Endodermal cell (in vitro differentiated cells): ENCODE results near the gene AK8. TPM values are rescaled to one million over a fixed set of nuclear protein-coding genes. Genes with fewer than 3 reads are reported as not detected.

Experiments used
- DNase-seq: peaks from one replicate; pipeline ENCODE4 v3.0.0-alpha.2; 2017
- H3K27ac ChIP-seq: 2 replicates; pipeline ENCODE4 v1.5.1; 2013; ENCODE audit warnings: mild to moderate bottlenecking, low read depth, low read length, moderate library complexity
- H3K27me3 ChIP-seq: 2 replicates; pipeline ENCODE4 v1.6.1; 2013; ENCODE audit warnings: mild to moderate bottlenecking, low read length, moderate library complexity; ENCODE audit not compliant: insufficient read depth, control insufficient read depth, poor library complexity, severe bottlenecking
- H3K36me3 ChIP-seq: 2 replicates; pipeline ENCODE4 v1.7.0; 2013; ENCODE audit warnings: mild to moderate bottlenecking, low read length, moderate library complexity; ENCODE audit not compliant: control insufficient read depth, insufficient read depth
- H3K4me1 ChIP-seq: one replicate; pipeline ENCODE4 v1.7.0; 2013; ENCODE audit warnings: low read length; ENCODE audit not compliant: control insufficient read depth, insufficient read depth
- H3K4me3 ChIP-seq: 2 replicates; pipeline ENCODE4 v1.5.1; 2013; ENCODE audit warnings: mild to moderate bottlenecking, low read length, moderate library complexity
- H3K9ac ChIP-seq: 2 replicates; pipeline ENCODE4 v1.6.1; 2013; ENCODE audit warnings: mild to moderate bottlenecking, low read length, moderate library complexity; ENCODE audit not compliant: poor library complexity, severe bottlenecking; ENCODE audit errors: extremely low read depth
- H3K9me3 ChIP-seq: 2 replicates; pipeline ENCODE4 v1.6.1; 2013; ENCODE audit warnings: mild to moderate bottlenecking, low read length, moderate library complexity; ENCODE audit not compliant: control insufficient read depth
- H3K27ac Mint-ChIP-seq: 2 replicates; pipeline ENCODE4 v1.8.0; 2020; ENCODE audit warnings: mixed read lengths
- H3K27me3 Mint-ChIP-seq: 2 replicates; pipeline ENCODE4 v1.8.0; 2021; ENCODE audit warnings: mild to moderate bottlenecking, mixed read lengths; ENCODE audit not compliant: insufficient read depth
- H3K36me3 Mint-ChIP-seq: 2 replicates; pipeline ENCODE4 v1.8.0; 2020; ENCODE audit warnings: low read depth, mixed read lengths
- H3K4me1 Mint-ChIP-seq: 2 replicates; pipeline ENCODE4 v1.8.0; 2020; ENCODE audit warnings: mixed read lengths
- H3K4me3 Mint-ChIP-seq: 2 replicates; pipeline ENCODE4 v1.8.0; 2020; ENCODE audit warnings: mild to moderate bottlenecking, moderate library complexity, mixed read lengths
- H3K9me3 Mint-ChIP-seq: 2 replicates; pipeline ENCODE4 v1.8.0; 2020; ENCODE audit warnings: mild to moderate bottlenecking, mixed read lengths
- WGBS, 2 experiments: methylation state at CpG; one replicate each; pipeline versions ENCODE4 v1.1.5 to v1.1.7; 2013; ENCODE audit warnings: missing lambda C conversion rate in 2 of 2, mixed read lengths in 1 of 2; ENCODE audit not compliant: insufficient coverage in 1 of 2, insufficient read length in 1 of 2; 5-methylcytosine and 5-hydroxymethylcytosine counted together
- total RNA-seq, 2 donors: library from RNA; stranded (reverse); fragmentation: NEBNext Ultra II Directional in 1 of 2; extraction: Animal tissue kit (Norgen Biotek cat#: 25700) in 1 of 2; gene quantifications; 2 replicates in 1 of 2; 3 replicates in 1 of 2; pipeline ENCODE4 v1.2.1, GENCODE V29; 2021
- TF ChIP-seq, protein P1 (sequence below): fragments of 200-600 bp; sonication (generic); conservative IDR thresholded peaks from 2 replicates; pipeline ENCODE4 v1.5.0; 2021; ENCODE audit warnings: antibody characterized with exemption, mild to moderate bottlenecking

AK8 gene
- total RNA-seq, 2 donors from 2014 or later, result 1.3 to 2.6 TPM

DNA sequence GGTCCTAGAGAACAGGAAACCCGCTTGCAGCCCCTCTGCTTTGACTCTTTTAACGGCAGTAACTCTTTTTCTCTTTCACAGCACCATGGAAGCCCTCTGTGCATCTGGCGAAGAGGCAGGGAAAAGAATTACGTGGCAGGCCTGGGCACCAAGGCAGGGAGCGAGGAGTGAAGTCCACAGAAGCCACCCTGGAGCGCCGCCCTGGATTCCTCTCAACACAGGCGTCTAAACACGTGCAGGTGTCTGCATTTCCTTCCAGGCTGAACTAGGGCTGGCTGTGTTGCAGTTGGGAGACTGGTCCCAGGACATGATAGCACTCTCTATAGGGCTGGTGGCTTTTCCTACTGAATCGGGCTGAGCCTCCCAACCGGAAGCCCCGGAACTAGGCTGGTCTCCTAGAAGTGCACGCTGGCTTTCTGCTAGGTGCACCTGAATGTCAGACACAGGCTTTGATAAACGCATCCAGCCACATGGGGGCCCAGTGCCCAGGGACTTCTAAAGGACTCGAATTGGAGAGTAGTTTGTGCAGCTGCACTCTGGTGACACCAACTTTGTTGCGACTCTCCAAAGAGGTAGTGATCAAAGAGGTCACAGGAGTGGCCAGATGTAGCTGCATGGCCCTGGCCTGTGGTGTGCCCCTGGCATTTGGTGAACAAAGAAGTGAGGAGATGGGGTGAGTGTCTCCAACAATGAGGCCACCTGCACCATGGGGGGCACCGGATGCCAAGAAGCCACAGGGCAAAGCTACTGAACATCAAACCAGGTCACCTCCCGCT lies 54.5 kb downstream of the AK8 start:
- H3K4me3 Mint-ChIP-seq, result no peak overlapping the region
- Histone ChIP-seq H3K36me3 (no peaks in the 10 kb centered on the region), H3K27me3 (no peaks in the 10 kb centered on the region), H3K9ac (no peak overlapping the region), H3K27ac (no peak overlapping the region), H3K9me3 (no peaks in the 10 kb centered on the region), H3K4me3 (no peak overlapping the region), H3K4me1 (no peaks in the 10 kb centered on the region)
- no peaks in the 10 kb centered on the region for H3K9me3 Mint-ChIP-seq
- TF ChIP-seq, protein P1, sequence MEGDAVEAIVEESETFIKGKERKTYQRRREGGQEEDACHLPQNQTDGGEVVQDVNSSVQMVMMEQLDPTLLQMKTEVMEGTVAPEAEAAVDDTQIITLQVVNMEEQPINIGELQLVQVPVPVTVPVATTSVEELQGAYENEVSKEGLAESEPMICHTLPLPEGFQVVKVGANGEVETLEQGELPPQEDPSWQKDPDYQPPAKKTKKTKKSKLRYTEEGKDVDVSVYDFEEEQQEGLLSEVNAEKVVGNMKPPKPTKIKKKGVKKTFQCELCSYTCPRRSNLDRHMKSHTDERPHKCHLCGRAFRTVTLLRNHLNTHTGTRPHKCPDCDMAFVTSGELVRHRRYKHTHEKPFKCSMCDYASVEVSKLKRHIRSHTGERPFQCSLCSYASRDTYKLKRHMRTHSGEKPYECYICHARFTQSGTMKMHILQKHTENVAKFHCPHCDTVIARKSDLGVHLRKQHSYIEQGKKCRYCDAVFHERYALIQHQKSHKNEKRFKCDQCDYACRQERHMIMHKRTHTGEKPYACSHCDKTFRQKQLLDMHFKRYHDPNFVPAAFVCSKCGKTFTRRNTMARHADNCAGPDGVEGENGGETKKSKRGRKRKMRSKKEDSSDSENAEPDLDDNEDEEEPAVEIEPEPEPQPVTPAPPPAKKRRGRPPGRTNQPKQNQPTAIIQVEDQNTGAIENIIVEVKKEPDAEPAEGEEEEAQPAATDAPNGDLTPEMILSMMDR, result peak; percentile 23
- H3K4me1 Mint-ChIP-seq, result no peaks in the 10 kb centered on the region
- DNase-seq, result no peak
- WGBS, 2 experiments, result 89 to 93% methylated on average over 17 to 18 of the region's 18 CpGs
- no peaks in the 10 kb centered on the region for H3K36me3 Mint-ChIP-seq
- no peak overlapping the region for H3K27ac Mint-ChIP-seq
- H3K27me3 Mint-ChIP-seq, result peaks cover 1% of the 10 kb centered on the region

DNA sequence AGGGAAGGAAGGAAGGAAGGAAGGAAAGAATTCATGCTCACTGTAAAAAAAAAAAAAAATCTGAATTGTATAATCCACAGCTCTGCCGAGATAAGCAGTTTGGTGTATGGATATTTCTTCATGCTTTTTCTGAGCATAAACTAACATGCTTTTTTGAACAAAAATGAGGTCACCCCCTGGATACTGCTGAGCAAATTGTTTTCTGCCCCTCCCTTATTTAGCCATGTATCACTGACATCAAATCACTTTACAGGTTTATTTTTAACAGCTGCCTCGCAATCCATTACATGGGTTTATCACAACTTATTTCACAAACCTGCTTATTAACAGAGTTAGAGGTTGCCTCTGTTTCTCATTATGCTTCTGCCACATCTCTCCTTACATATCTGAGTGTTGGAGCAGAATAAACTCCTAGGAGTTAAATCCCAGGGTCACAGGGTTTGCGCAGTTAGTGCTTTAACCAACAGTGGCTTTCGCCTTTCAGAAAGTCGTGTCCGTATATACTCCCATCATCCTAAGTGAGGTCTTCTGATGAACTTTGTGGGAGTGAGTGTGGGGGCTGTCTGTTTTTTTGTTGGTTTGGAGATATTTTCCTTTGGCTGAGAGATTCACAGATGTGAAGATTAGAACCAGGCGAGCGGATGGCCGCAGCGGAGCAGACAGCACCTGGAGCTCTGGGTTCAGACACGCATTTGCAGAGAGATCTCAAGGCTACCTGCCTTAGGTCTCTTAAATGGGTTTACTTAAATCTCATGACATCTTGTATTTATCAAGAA lies 57.7 kb downstream of the AK8 start:
- WGBS, 2 experiments, result 93 to 100% methylated on average over 4 to 11 of the region's 11 CpGs
- no peaks in the 10 kb centered on the region for H3K36me3 ChIP-seq
- DNase-seq, result no peak
- no peaks in the 10 kb centered on the region for H3K4me1 ChIP-seq
- H3K4me1 Mint-ChIP-seq, result no peaks in the 10 kb centered on the region
- H3K9ac ChIP-seq, result no peak overlapping the region
- no peak overlapping the region for H3K27ac ChIP-seq
- peaks cover 2% of the 10 kb centered on the region for H3K27me3 Mint-ChIP-seq
- no peaks in the 10 kb centered on the region for H3K9me3 ChIP-seq
- H3K27ac Mint-ChIP-seq, result no peak overlapping the region
- no peaks in the 10 kb centered on the region for H3K9me3 Mint-ChIP-seq
- H3K4me3 ChIP-seq, result no peak overlapping the region
- no peaks in the 10 kb centered on the region for H3K36me3 Mint-ChIP-seq
- no peak overlapping the region for H3K4me3 Mint-ChIP-seq
- TF ChIP-seq, protein P1, result no peak
- H3K27me3 ChIP-seq, result no peaks in the 10 kb centered on the region

DNA sequence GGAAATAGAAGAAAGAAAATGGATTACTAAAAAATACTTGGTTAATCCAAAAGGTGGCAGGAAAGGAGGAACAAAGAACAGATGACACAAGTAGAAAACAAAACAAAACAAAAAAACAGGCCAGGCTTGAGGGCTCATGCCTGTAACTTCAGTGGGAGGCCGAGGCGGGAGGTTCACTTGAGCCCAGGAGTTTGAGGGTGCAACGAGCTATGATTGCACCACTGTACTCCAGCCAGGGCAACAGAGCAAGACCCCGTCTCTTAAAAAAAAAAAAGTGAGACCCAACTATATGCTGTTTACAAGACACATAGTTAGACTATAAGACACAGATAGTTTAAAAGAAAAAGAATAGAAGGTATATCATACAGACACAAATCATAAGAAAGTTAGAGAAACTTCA lies 59.5 kb downstream of the AK8 start:
- TF ChIP-seq, protein P1, result no peak
- H3K27ac ChIP-seq, result no peak overlapping the region
- no peak overlapping the region for H3K27ac Mint-ChIP-seq
- no peaks in the 10 kb centered on the region for H3K4me1 Mint-ChIP-seq
- H3K4me3 Mint-ChIP-seq, result no peak overlapping the region
- H3K36me3 ChIP-seq, result no peaks in the 10 kb centered on the region
- no peak for DNase-seq
- no peaks in the 10 kb centered on the region for H3K27me3 ChIP-seq
- H3K4me3 ChIP-seq, result no peak overlapping the region
- peaks cover 2% of the 10 kb centered on the region for H3K27me3 Mint-ChIP-seq
- H3K36me3 Mint-ChIP-seq, result no peaks in the 10 kb centered on the region
- H3K4me1 ChIP-seq, result no peaks in the 10 kb centered on the region
- 53 to 73% methylated on average over 3 to 4 of the region's 4 CpGs for WGBS, 2 experiments
- H3K9me3 ChIP-seq, result no peaks in the 10 kb centered on the region
- no peak overlapping the region for H3K9ac ChIP-seq
- H3K9me3 Mint-ChIP-seq, result no peaks in the 10 kb centered on the region
